Stomach (tissue), 4 donors: ENCODE results near the gene ADCY4.

Experiments
- CTCF ChIP-seq, 7 experiments: fragments of 450-650 bp in 4 of 7; fragments of 200-600 bp in 3 of 7; sonication (generic) in 3 of 7; IDR thresholded peaks; one replicate each; pipeline ENCODE4 v1.5.1; 2016 to 2019; ENCODE audit warnings: antibody characterized with exemption in 7 of 7, control low read depth in 2 of 7, mild to moderate bottlenecking in 1 of 7
- EP300 ChIP-seq: sonication (generic); formaldehyde crosslinking; IDR thresholded peaks from one replicate; pipeline ENCODE4 v1.6.1; 2017; ENCODE audit warnings: antibody characterized with exemption
- POLR2A ChIP-seq, 4 donors: fragments of 450-650 bp; IDR thresholded peaks; one replicate each; pipeline ENCODE4 v1.6.1; 2016; ENCODE audit warnings: antibody characterized with exemption in 4 of 4, control low read depth in 2 of 4, mild to moderate bottlenecking in 1 of 4, moderate library complexity in 1 of 4
- POLR2AphosphoS5 ChIP-seq, 3 donors: sonication (generic); formaldehyde crosslinking; IDR thresholded peaks; one replicate each; pipeline ENCODE4 v1.6.1; 2016; ENCODE audit warnings: antibody characterized with exemption in 3 of 3

- TF ChIP-seq CTCF (IDR thresholded peaks at IDR 0.05) (no peak), EP300 (no peak), POLR2AphosphoS5 (IDR thresholded peaks at IDR 0.05) (no peak), POLR2A (IDR thresholded peaks at IDR 0.05) (no peak)
Measured at GRCh38 chr14:24323341-24323740, 11.5 kb downstream of the ADCY4 start.
